ENCODE measurements around the gene ABTB1.
"Not testable (repeated sequence)": the region's sequence is repeated elsewhere in the genome, so short reads cannot be mapped to it uniquely, and the experiment has no call there.

The ABTB1 gene

DNA sequence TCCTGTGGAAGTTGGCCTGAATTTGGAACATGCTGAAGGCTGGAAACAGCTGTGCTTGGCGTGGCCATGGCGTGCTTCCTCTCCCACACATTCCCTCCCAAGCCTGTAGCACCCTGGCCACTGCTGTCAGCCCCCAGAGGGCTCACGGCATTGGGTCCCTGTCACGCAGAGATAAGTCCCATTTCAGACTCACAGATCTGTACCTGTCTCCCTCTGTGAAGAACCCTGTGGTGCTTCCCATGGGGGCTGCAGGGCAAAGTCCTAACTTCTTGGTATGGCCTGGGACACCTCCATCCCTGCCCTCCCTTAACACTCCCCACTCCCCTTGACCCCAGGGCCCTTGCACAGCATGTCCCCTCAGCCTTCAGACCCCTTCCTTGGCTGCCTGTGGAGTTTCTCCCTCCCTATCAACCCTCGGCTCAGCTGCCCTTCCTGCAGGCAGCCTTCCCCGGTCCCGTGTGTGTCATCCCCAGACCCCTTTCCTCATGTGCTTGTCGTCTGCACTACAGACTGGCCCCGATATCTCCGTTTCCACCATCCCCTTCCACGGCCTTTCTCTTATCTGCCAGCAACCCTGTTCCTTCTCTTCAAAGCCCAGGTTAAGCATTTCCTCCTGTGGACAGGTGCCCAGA, 28.6 kb downstream of the ABTB1 start:
- in situ Hi-C loops (cut with MboI; ENCODE audit: low pct_unique_long_range_greater_than_20kb, low sequenced_read_pairs, unreplicated experiment) = no loop called here
- TF ChIP-seq, protein P1, sequence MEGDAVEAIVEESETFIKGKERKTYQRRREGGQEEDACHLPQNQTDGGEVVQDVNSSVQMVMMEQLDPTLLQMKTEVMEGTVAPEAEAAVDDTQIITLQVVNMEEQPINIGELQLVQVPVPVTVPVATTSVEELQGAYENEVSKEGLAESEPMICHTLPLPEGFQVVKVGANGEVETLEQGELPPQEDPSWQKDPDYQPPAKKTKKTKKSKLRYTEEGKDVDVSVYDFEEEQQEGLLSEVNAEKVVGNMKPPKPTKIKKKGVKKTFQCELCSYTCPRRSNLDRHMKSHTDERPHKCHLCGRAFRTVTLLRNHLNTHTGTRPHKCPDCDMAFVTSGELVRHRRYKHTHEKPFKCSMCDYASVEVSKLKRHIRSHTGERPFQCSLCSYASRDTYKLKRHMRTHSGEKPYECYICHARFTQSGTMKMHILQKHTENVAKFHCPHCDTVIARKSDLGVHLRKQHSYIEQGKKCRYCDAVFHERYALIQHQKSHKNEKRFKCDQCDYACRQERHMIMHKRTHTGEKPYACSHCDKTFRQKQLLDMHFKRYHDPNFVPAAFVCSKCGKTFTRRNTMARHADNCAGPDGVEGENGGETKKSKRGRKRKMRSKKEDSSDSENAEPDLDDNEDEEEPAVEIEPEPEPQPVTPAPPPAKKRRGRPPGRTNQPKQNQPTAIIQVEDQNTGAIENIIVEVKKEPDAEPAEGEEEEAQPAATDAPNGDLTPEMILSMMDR (IDR thresholded peaks at IDR 0.05; ENCODE audit: extremely low read depth, insufficient read depth, missing control alignments) = no peak
- no peak for DNase-seq (ENCODE audit: low spot score)

DNA sequence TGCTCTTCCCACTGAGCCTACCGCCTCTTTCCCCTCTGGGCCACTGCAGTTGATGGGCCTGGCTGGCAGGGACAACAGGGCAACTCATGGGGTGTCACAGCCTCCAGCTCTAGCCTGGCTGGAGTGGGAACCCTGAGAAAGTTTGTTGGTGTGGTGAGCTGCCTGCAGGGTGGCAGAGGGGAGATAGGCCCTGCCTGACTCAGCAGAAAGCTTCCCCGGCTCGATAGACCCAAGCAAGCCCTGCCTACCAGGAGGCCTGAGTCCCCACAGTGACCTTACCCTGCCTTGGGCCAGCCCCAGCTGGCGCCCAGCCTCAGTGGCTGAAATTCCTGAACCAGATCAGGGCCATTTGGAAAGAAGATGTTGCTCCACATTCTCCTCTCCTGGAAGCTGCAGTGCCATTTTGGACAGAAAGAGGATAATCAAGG, 29.4 kb downstream of the ABTB1 start:
- in situ Hi-C loops (cut with MboI; ENCODE audit: low pct_unique_long_range_greater_than_20kb, low sequenced_read_pairs, unreplicated experiment) = no loop called here
- TF ChIP-seq, protein P1 (IDR thresholded peaks at IDR 0.05; ENCODE audit: extremely low read depth, insufficient read depth, missing control alignments) = no peak
- no peak for DNase-seq (ENCODE audit: low spot score)

DNA sequence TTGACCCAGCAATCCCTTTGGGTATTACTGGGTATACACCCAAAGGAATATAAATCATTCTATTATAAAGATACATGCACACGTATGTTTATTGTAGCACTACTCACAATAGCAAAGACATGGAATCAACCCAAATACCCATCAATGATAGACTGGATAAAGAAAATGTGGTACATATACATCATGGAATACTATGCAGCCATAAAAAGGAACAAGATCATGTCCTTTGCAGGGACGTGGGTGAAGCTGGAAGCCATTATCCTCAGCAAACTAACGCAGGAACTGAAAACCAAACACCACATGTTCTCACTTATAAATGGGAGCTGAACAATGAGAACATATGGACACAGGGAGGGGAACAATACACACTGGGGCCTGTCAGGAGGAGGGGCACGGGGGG, 32.1 kb downstream of the ABTB1 start:
- in situ Hi-C loops (cut with MboI; ENCODE audit: low pct_unique_long_range_greater_than_20kb, low sequenced_read_pairs, unreplicated experiment); DNase-seq (ENCODE audit: low spot score): not testable (repeated sequence)

DNA sequence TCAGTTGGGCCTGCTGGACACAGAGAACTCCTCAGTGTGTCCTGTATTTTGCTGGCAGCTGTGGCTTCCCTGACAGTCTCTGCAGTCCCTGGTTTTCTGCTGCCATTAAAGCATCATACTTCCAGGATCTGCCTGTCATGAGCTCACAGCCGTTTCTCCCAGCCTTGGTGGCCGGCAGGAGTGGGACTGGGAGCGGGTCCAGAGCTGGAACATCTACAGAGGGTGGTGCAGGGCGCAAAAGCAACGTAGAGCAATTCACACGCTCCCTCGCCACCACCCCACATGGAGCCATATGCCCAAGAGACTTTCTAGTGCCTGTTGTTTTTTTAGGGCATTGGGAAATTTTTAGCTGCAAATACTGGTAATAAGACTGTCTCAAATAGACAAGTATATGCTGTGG, 33.6 kb downstream of the ABTB1 start:
- no peak for DNase-seq (ENCODE audit: low spot score)
- TF ChIP-seq, protein P1 (IDR thresholded peaks at IDR 0.05; ENCODE audit: extremely low read depth, insufficient read depth, missing control alignments) = no peak
- in situ Hi-C loops (cut with MboI; ENCODE audit: low pct_unique_long_range_greater_than_20kb, low sequenced_read_pairs, unreplicated experiment) = no loop called here

DNA sequence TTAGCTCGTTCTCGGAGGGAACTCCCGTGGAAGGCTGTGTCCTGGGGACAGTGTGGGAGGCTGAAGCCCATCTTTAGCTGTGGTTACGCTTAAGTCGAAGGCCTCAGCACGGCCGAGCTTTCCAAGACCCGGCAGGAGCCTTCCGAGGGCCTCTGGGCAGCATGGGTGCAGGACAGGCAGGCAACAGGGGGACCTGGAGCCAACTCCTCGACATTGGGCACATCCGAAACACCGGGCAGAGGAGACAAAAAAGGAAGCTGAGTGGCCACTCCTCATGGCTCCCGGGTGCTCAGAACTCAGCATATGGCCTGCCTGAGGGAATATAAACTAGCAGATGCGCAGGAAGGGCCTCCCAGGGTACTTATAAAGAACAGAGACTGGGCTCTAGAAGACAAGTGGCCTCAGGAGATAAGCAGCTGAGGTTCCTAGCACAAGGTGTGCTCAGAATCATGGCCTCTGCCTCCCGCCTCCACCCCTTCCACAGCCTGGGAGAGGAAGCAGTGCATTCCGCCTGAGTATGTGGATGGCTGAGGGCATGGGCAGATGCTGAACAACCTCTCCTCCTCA, 34.1 kb downstream of the ABTB1 start:
- in situ Hi-C loops (cut with MboI; ENCODE audit: low pct_unique_long_range_greater_than_20kb, low sequenced_read_pairs, unreplicated experiment) = no loop called here
- TF ChIP-seq, protein P1 (IDR thresholded peaks at IDR 0.05; ENCODE audit: extremely low read depth, insufficient read depth, missing control alignments) = no peak
- DNase-seq (ENCODE audit: low spot score) = no peak

DNA sequence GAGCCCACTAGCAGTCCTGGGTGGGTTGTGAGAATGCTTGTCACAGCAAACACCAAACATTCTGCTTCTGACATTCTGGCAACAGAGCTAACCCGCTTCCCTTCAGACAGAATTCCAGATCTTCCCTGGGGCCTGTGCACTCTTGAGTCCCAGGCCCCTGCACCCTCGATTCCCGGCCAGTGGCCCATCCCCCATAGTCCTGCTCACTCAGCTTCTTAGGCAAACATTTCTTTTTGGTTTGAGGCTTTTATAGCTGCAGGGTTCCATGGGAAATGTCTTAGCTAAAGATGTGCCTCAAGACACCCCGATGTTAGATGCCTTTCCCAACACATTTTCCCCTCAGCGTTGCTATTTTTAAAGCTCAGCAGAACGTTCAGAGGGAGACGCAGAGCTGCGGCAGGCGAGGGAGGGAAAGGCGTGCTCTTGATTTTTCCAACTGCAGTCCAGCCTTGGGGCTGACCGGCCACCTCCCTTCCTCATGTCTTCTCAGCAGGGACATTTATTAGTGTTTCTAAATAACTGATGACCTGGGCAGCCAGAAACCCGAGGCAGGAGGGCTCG, 35.2 kb downstream of the ABTB1 start:
- in situ Hi-C loops (cut with MboI; ENCODE audit: low pct_unique_long_range_greater_than_20kb, low sequenced_read_pairs, unreplicated experiment) = no loop called here
- DNase-seq (ENCODE audit: low spot score) = no peak
- TF ChIP-seq, protein P1 (IDR thresholded peaks at IDR 0.05; ENCODE audit: extremely low read depth, insufficient read depth, missing control alignments) = no peak

DNA sequence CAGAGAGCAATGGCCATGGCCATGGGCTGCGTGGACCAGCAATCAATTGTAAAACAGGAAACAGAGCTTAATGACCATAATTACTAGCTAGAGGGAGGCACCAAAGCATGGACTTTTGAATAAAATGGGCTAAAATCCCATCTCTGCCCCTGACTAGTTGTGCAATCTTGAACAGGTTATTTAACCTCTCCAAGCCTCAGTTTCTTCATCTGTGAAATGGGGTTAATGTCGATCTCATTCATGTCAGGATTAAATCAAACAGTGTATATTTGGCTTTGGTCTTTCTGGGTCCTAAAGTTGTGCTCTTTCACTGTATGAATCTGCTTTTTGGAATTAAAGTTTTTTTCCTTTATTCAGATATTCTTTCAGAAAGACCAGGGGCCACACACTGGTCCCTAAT, 36.1 kb downstream of the ABTB1 start:
- TF ChIP-seq, protein P1 (IDR thresholded peaks at IDR 0.05; ENCODE audit: extremely low read depth, insufficient read depth, missing control alignments) = no peak
- DNase-seq (ENCODE audit: low spot score) = no peak
- in situ Hi-C loops (cut with MboI; ENCODE audit: low pct_unique_long_range_greater_than_20kb, low sequenced_read_pairs, unreplicated experiment) = no loop called here
